ENCODE results near the gene CACNA2D3. TPM values are rescaled to one million over a fixed set of nuclear protein-coding genes. Genes with fewer than 3 reads are reported as not detected.

Gene CACNA2D3
- total and polyA plus RNA-seq, 7 donors: 2.7 to 13.5 (median 9.0) TPM

GRCh38 chr3:54343495-54343894 is 221.1 kb downstream of the CACNA2D3 start:
- TF ChIP-seq CTCF (IDR thresholded peaks at IDR 0.05): no peak
- no peak for DNase-seq
- Histone ChIP-seq H3K36me3 (ENCODE audit: insufficient read depth in 1 of 2, low read depth in 1 of 2) (no peaks in the 10 kb centered on the region), H3K27me3 (ENCODE audit: insufficient read depth in 3 of 3, low read length in 2 of 3) (no peaks in the 10 kb centered on the region), H3K4me3 (no peak overlapping the region), H3K4me1 (no peaks in the 10 kb centered on the region), H3K9me3 (no peaks in the 10 kb centered on the region), H3K27ac (no peak overlapping the region)
- intact Hi-C loops (cut with DNase I): no loop called here
- WGBS, 3 donors: 94 to 100% (median 100%) methylated on average over 1 of the region's 1 CpG
- ATAC-seq: no peak

GRCh38 chr3:54344601-54345231 is 222.4 kb downstream of the CACNA2D3 start:
- H3K27me3 ChIP-seq (ENCODE audit: insufficient read depth in 3 of 3, low read length in 2 of 3): no peaks in the 10 kb centered on the region
- no peaks in the 10 kb centered on the region for H3K9me3 ChIP-seq
- no peaks in the 10 kb centered on the region for H3K36me3 ChIP-seq (ENCODE audit: insufficient read depth in 1 of 2, low read depth in 1 of 2)
- 67 to 75% (median 74%) methylated on average over 8 of the region's 8 CpGs for WGBS, 3 donors
- no peak overlapping the region for H3K27ac ChIP-seq
- H3K4me3 ChIP-seq: no peak overlapping the region
- H3K4me1 ChIP-seq: no peaks in the 10 kb centered on the region
- no peak for TF ChIP-seq CTCF (IDR thresholded peaks at IDR 0.05)
- intact Hi-C loops (cut with DNase I): no loop called here
- no peak for ATAC-seq
- no peak for DNase-seq

GRCh38 chr3:54345847-54346375 is 223.6 kb downstream of the CACNA2D3 start:
- no peaks in the 10 kb centered on the region for H3K36me3 ChIP-seq (ENCODE audit: insufficient read depth in 1 of 2, low read depth in 1 of 2)
- no peak for TF ChIP-seq CTCF (IDR thresholded peaks at IDR 0.05)
- intact Hi-C loops (cut with DNase I): no loop called here
- no peaks in the 10 kb centered on the region for H3K9me3 ChIP-seq
- no peak overlapping the region for H3K4me3 ChIP-seq
- 70% methylated on average over 5 of the region's 5 CpGs for WGBS, 3 donors
- no peak for ATAC-seq
- no peak for DNase-seq
- H3K4me1 ChIP-seq: no peaks in the 10 kb centered on the region
- H3K27ac ChIP-seq: no peak overlapping the region
- H3K27me3 ChIP-seq (ENCODE audit: insufficient read depth in 3 of 3, low read length in 2 of 3): no peaks in the 10 kb centered on the region

GRCh38 chr3:54347060-54347459 is 224.7 kb downstream of the CACNA2D3 start:
- WGBS, 3 donors: 90 to 94% (median 91%) methylated on average over 3 of the region's 3 CpGs
- Histone ChIP-seq H3K4me1 (no peaks in the 10 kb centered on the region), H3K4me3 (no peak overlapping the region), H3K27ac (no peak overlapping the region), H3K36me3 (ENCODE audit: insufficient read depth in 1 of 2, low read depth in 1 of 2) (no peaks in the 10 kb centered on the region), H3K9me3 (no peaks in the 10 kb centered on the region), H3K27me3 (ENCODE audit: insufficient read depth in 3 of 3, low read length in 2 of 3) (no peaks in the 10 kb centered on the region)
- DNase-seq: no peak
- intact Hi-C loops (cut with DNase I): no loop called here
- ATAC-seq: no peak
- TF ChIP-seq CTCF (IDR thresholded peaks at IDR 0.05): no peak

GRCh38 chr3:54347933-54348332 is 225.6 kb downstream of the CACNA2D3 start:
- Histone ChIP-seq H3K9me3 (no peaks in the 10 kb centered on the region), H3K36me3 (ENCODE audit: insufficient read depth in 1 of 2, low read depth in 1 of 2) (no peaks in the 10 kb centered on the region), H3K27ac (no peak overlapping the region), H3K4me3 (no peak overlapping the region), H3K27me3 (ENCODE audit: insufficient read depth in 3 of 3, low read length in 2 of 3) (no peaks in the 10 kb centered on the region), H3K4me1 (no peaks in the 10 kb centered on the region)
- intact Hi-C loops (cut with DNase I): no loop called here
- WGBS, 3 donors: 61 to 75% (median 74%) methylated on average over 2 of the region's 2 CpGs
- no peak for TF ChIP-seq CTCF (IDR thresholded peaks at IDR 0.05)
- ATAC-seq: no peak
- DNase-seq: no peak

All from psoas muscle (tissue), 8 donors.